Hematopoietic multipotent progenitor cell treated with erythropoietin and hydrocortisone succinate and interleukin-3 and kit ligand, for 8 days (in vitro differentiated cells): ENCODE measurements around the gene ACAA1.

Source experiments
- DNase-seq: peaks from one replicate; pipeline ENCODE4 v3.0.0-alpha.2; 2015

ACAA1 gene

DNA sequence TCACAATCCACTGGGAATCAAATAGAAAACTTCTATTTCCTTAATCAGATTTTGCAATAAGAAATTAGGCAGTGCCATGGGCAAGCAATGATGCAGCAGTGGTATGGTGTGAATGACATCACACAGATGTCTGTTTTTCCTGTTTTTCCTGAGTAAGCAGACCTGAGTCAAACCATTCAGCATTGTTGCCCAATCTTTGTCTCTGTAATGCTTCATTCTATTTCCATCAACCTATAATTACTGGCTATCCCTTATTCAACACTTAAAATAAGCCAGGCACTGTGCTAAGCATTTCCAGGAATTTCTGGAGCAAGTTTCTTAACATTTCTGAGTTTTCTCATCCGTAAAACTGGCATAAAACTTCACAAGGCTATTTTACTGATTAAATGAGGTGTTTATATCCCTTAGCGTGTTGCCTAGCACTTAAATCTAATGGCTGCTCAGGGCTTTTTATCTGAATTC, 17.1 kb upstream of the ACAA1 start:
- no peak for DNase-seq

DNA sequence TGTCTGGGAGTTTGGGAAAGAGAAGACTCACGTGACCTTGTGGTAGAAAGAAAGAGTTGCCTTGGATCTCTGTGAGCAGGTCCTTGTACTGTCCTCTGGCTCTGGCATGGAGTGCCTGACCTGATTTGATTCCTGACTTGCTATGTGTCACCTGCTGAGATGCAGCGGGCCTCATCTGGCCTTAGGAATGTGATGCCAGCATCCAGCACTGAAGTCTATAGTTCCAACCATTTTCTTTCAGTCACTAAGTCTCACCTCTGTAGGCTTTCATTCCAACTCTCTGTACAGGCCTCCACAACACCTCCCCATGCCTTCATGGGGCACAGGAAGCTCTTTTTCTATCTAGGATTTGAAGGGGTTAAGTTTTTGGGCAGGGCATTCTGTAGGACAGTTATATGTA, 16.3 kb upstream of the ACAA1 start:
- no peak for DNase-seq

- DNase-seq: no peak
Observed at GRCh38 chr3:38152609-38153008, 15.7 kb upstream of the ACAA1 start.

DNA sequence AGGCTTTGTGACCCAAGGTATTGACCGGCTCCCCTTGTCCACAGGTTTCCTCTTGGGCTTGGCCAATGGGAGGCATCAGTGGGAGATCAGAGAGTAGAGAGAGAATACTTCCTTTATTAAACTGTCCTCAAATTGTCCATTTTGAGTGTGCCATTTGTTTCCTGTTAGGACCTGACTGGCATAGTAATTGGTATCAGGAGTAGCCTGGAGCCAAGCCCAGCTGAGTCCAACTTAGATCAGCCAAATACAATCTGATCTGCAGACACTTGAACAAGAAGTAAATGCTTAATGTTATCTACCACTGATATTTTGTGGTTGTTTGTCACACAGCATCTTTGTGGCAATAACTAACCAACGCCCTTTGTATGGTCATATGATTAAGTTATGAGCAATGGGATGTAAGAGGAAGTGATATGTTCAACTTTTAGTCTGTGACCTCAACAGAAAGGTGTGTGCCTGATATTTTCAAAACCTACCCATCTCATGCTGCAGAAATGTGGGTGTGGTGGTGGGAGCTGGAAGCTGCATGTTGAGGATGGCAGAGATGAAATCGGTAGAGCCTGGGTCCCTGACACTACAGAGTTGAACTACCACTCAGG, 14.8 kb upstream of the ACAA1 start:
- peak; percentile 70 for DNase-seq

GRCh38 chr3:38150780-38151528, 14.0 kb upstream of the ACAA1 start:
- DNase-seq: peak; percentile 40

GRCh38 chr3:38149708-38150107, 12.8 kb upstream of the ACAA1 start:
- peak; percentile 50 for DNase-seq

GRCh38 chr3:38148311-38148882, 11.5 kb upstream of the ACAA1 start:
- no peak for DNase-seq

- no peak for DNase-seq
Observed at GRCh38 chr3:38147421-38147820, 10.5 kb upstream of the ACAA1 start.

GRCh38 chr3:38146504-38146903, 9.6 kb upstream of the ACAA1 start:
- DNase-seq: no peak

- no peak for DNase-seq
Observed at GRCh38 chr3:38143511-38143910, 6.6 kb upstream of the ACAA1 start.

DNA sequence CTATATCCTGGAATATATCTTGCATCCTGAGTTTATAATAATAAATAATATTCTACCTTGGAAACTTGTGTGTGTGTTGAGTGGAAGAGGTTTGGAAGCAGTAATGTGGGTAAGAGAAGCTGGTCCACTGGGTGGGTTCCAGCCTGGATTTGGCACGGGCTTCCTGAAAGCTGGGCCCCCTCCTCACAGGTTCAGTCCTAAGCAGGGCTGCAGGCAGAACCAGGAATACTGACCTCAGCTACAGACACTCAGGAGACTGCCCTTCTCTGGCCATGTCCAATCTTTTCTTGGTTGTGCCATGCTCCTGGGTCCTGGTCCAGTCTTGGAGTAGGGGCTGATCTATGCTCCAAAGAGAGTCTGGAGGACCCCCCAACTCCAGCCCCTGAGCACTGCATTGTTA, 6.0 kb upstream of the ACAA1 start:
- DNase-seq: no peak

GRCh38 chr3:38141952-38142273, 5.0 kb upstream of the ACAA1 start:
- DNase-seq: no peak

- DNase-seq: no peak
Observed at GRCh38 chr3:38141173-38141951, 4.4 kb upstream of the ACAA1 start.

DNA sequence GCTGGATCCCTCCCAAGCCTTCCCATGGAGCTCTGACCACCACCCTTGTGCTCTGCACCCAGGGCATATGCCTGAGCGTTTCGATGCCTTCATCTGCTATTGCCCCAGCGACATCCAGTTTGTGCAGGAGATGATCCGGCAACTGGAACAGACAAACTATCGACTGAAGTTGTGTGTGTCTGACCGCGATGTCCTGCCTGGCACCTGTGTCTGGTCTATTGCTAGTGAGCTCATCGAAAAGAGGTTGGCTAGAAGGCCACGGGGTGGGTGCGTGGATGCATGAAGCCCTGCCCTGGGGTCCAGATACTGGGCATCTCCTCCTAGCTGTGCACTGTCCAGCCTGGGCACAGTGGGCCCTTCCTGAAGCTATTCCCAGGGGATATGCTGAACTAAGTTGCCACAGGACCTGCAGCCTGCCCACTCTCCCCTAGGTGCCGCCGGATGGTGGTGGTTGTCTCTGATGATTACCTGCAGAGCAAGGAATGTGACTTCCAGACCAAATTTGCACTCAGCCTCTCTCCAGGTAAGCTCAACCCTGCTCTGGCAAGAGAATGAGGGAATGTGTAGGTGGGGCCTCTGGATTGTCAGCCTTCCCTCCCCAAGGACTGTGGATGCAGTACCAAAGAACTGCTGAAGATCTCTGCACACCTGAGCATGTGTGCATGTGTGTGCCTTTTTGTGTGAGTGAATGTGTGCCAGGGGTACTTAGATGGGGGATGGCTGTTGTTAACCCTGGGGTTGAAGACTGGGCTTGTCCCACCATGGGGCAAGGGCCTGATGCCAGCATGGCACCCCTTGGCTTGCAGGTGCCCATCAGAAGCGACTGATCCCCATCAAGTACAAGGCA, 3.6 kb upstream of the ACAA1 start:
- DNase-seq: no peak

DNA sequence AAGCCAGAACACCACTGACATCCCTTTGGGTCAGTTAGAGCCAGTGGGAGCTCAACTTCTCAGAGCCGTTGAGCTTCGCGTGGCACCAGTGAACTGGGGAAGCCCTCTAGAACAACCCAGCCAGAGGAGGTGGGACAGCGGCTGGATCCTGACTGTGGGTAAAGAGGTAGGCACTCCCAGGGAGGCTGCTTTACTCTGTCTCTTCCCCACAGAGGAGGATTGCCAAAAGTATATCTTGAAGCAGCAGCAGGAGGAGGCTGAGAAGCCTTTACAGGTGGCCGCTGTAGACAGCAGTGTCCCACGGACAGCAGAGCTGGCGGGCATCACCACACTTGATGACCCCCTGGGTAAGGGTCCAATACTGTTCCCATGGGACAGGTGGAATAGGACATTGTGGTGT, 2.7 kb upstream of the ACAA1 start:
- no peak for DNase-seq

GRCh38 chr3:38139191-38139590, 2.3 kb upstream of the ACAA1 start:
- no peak for DNase-seq

GRCh38 chr3:38138349-38139190, 1.6 kb upstream of the ACAA1 start, which contains the start of gene MYD88:
Gene MYD88 (plus strand): TSS chr3:38138661. CDS start chr3:38138701, 40 bp downstream.
- peak; percentile 75 for DNase-seq

DNA sequence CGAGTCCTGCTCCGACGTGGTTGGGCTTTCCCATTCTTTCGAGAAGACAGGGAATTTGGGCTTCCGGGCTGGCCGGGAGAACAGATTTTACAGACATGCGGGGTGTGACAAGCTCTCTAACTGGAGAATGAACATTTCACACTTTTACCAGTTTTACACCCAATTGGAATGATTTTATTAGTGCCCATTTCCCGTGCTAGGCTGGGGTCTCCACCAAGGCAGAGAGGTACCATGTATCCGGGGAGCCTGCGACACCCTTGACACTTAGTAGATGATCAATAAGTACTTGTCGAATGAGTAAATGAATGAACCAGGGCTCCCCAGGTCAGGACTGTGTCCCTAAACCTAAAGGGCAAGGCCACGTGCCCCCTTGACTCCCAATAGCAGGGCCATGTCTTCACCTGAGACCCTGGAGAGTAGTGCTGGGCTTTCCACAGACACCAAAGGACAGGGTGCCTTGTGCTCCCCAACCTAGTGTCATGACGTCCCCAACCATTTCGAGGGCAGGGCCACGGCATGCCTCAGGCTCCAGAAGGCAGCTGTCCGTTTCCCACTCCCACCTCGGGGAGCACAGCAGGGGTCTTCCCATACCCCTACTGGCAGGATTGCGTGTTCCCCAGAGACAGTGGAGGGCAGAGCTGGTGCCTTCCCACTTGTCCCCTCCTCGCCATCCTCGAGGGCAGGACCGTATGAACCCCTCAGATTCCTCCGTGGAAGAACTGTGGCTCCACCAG, 855 bp upstream of the ACAA1 start:
- peak; percentile 27 for DNase-seq

DNA sequence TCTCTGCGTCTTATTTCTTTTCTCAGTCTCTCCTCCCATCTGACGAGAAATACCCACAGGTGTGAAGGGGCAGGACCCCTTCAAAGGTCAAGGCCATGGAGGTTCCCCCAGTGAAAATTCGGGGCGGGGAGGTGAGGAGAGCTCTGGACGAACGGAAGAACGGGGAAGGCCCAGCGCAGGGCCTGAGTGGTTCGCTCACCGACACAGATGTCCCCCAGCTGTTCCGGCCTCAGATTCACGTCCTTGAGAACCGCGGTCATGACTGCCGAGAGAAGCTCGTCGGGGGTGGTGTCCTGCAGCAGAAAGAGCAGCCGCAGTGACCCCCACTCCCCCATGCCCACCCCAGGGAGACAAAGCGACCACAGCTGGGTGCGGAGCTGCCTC, 542 bp downstream of the ACAA1 start:
- DNase-seq: peak; percentile 16

DNA sequence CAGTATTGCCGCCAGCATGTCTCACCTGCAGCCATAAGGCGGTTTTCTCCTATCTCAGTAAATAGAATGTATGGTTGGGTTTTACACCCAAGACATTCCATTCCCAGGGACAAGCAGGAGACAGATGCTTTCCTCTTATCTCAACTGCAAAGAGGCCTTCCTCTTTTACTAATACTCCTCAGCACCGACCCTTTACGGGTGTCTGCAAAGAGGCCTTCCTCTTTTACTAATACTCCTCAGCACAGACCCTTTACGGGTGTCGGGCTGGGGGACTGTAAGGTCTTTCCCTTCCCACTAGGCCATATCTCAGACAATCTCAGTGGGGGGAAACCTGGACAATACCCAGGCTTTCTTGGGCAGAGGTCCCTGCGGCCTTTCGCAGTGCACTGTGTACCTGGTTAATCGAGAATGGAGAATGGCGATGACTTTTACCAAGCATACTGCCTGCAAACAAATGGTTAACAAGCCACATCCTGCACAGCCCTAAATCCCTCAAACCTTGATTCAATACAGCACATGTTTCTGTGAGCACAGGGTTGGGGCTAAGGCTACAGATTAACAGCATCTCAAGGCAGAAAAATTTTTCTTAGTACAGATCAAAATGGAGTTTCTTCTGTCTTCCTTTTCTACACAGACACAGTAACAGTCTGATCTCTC, 1.2 kb downstream of the ACAA1 start:
- peak; percentile 19 for DNase-seq
